ENCODE data around the gene KCTD19. TPM values are rescaled to one million over a fixed set of nuclear protein-coding genes. Genes with fewer than 3 reads are reported as not detected.

The KCTD19 gene
- total and polyA plus RNA-seq, 3 experiments from 2014 or later: 0.71 to 1.4 TPM; not detected in 1

DNA sequence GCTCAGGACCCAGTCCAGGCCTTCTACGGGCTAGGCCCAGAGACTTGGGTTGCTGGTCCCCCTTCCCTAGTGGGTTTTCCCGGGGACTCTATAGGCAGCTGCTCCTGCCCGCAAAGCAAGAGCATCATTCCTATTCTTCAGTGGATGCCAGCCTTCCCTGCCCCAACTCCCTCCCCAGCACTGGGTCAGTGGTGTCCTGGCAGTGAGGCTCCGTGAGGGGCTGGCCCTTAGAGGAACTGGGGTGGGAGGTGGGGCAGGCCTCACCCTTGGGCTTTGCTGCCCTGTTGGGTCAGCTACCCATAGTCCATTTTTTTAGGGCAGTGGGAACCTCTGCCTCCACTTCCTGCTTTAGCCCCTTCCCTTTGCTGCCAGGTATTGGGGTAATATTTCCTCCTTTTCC, 55.1 kb downstream of the KCTD19 start:
- Mint-ChIP-seq H3K4me3 (no peak overlapping the region), H3K9me3 (no peaks in the 10 kb centered on the region), H3K36me3 (peaks cover 0 to 11% (median 2%) of the 10 kb centered on the region in 3 donors), H3K4me1 (peaks cover 1 to 4% (median 2%) of the 10 kb centered on the region in 3 donors), H3K27ac (no peak overlapping the region), H3K27me3 (no peaks in the 10 kb centered on the region)
- Histone ChIP-seq H3K4me3 (ENCODE audit: low read length) (no peak overlapping the region), H3K36me3 (ENCODE audit: insufficient read depth, low read length) (no peaks in the 10 kb centered on the region), H3K9me3 (ENCODE audit: low read length) (no peaks in the 10 kb centered on the region), H3K4me1 (ENCODE audit: insufficient read depth, low read length) (no peaks in the 10 kb centered on the region), H3K27me3 (ENCODE audit: insufficient read depth, low read length, poor library complexity, severe bottlenecking) (no peaks in the 10 kb centered on the region), H3K27ac (ENCODE audit: low read depth, low read length) (no peak overlapping the region)
- ChIA-PET CTCF (no interaction called here), POLR2A (no interaction called here)
- DNase-seq: peak in 1 of 5 donors; percentile 35

DNA sequence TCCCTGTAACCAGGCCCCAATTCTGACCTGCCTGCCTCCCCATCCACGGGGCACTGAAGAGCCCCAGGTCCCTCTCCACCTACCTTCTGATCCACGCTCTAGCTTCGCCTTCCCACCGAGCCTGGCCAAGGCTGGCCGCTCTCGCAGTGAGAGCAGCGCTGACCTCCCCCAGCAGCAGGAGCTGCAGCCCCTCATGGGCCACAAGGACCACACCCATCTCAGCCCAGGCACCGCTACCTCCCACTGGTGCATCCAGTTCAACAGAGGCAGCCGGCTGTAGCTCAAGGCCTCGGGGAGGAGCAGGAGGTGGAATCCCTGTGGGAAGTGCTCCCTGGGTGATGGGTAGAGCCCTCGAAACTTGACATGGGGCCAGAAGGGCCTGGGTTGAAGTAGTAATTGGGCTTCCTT, 55.6 kb downstream of the KCTD19 start:
- POLR2A ChIA-PET: no interaction called here
- peaks cover 0 to 6% (median 2%) of the 10 kb centered on the region in 3 donors for H3K36me3 Mint-ChIP-seq

DNA sequence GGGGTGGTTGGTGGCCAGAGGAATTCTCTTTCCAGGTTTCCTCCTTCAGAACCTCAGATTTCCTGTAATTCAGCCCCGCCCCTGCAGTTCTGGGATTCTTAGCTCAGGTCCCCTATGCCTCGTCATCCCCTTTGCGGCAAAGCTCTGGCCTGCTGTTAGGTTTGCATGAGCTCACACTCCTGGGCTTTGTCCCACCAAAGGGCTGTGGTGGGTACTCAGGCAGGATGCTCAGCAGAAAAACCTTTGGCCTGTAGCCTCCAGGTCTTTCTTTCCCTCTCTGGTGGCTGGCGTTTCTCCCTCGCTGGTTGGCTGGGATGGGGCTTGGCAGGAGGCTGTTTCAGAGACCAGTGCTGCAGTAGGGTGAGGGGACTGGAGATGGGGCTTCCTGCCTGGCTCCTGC, 56.8 kb downstream of the KCTD19 start:
- Mint-ChIP-seq H3K9me3 (no peaks in the 10 kb centered on the region), H3K4me1 (no peaks in the 10 kb centered on the region), H3K27me3 (peaks cover 0 to 7% of the 10 kb centered on the region in 2 donors), H3K36me3 (peaks cover 0 to 2% (median 2%) of the 10 kb centered on the region in 3 donors), H3K27ac (no peak overlapping the region), H3K4me3 (no peak overlapping the region)
- CTCF ChIA-PET: no interaction called here
- Histone ChIP-seq H3K27ac (ENCODE audit: low read depth, low read length) (no peak overlapping the region), H3K4me1 (ENCODE audit: insufficient read depth, low read length) (no peaks in the 10 kb centered on the region), H3K36me3 (ENCODE audit: insufficient read depth, low read length) (no peaks in the 10 kb centered on the region), H3K27me3 (ENCODE audit: insufficient read depth, low read length, poor library complexity, severe bottlenecking) (no peaks in the 10 kb centered on the region), H3K4me3 (ENCODE audit: low read length) (no peak overlapping the region), H3K9me3 (ENCODE audit: low read length) (no peaks in the 10 kb centered on the region)
- POLR2A ChIA-PET: no interaction called here
- peak in 1 of 5 donors; percentile 13 for DNase-seq

More for the DNA sequence above, 55.6 kb downstream of the KCTD19 start:
- peak in 1 of 5 donors; percentile 38 for DNase-seq
- Mint-ChIP-seq H3K27me3 (peaks cover 0 to 3% of the 10 kb centered on the region in 2 donors), H3K9me3 (no peaks in the 10 kb centered on the region), H3K27ac (no peak overlapping the region), H3K4me3 (no peak overlapping the region), H3K4me1 (peaks cover 0 to 2% (median 2%) of the 10 kb centered on the region in 3 donors)
- H3K27ac ChIP-seq (ENCODE audit: low read depth, low read length): no peak overlapping the region
- no peaks in the 10 kb centered on the region for H3K36me3 ChIP-seq (ENCODE audit: insufficient read depth, low read length)
- CTCF ChIA-PET: no interaction called here
- H3K4me3 ChIP-seq (ENCODE audit: low read length): no peak overlapping the region
- no peaks in the 10 kb centered on the region for H3K9me3 ChIP-seq (ENCODE audit: low read length)
- H3K4me1 ChIP-seq (ENCODE audit: insufficient read depth, low read length): no peaks in the 10 kb centered on the region
- no peaks in the 10 kb centered on the region for H3K27me3 ChIP-seq (ENCODE audit: insufficient read depth, low read length, poor library complexity, severe bottlenecking)

DNA sequence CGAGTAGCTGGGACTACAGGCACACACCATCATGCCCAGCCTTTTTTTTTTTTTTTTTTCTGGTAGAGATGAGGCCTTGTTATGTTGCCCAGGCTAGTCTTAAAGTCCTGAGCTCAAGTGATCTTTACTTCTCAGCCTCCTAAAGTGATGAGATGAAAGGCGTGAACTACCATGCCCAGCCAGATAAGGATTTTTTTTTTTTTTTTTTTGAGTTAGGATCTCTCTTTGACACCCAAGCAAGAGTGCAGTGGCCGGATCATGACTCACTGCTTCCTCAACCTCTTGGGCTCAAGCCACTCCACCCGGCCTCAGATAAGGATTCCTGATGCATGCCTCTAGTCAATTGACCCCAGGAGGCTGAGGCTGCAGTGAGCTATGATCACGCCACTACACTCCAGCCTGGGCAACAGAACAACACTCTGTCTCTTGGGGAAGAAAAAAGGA, 58.4 kb downstream of the KCTD19 start:
- H3K27me3 Mint-ChIP-seq: peaks cover under 1 to 13% of the 10 kb centered on the region in 2 donors
- H3K27me3 ChIP-seq (ENCODE audit: insufficient read depth, low read length, poor library complexity, severe bottlenecking): no peaks in the 10 kb centered on the region
- POLR2A ChIA-PET: interaction anchor here (0.6 to 0.7 kb wide), 3 partner anchors 24 to 66 kb away, joined by 3 to 8 read pairs (median 4); no protein-coding TSS in a partner anchor
- no peaks in the 10 kb centered on the region for H3K4me1 ChIP-seq (ENCODE audit: insufficient read depth, low read length)
- H3K27ac Mint-ChIP-seq: no peak overlapping the region
- no peaks in the 10 kb centered on the region for H3K36me3 Mint-ChIP-seq
- no peaks in the 10 kb centered on the region for H3K9me3 Mint-ChIP-seq
- H3K4me1 Mint-ChIP-seq: no peaks in the 10 kb centered on the region
- no peaks in the 10 kb centered on the region for H3K36me3 ChIP-seq (ENCODE audit: insufficient read depth, low read length)
- peak in 1 of 5 donors; percentile 16 for DNase-seq
- no peak overlapping the region for H3K4me3 ChIP-seq (ENCODE audit: low read length)
- no peaks in the 10 kb centered on the region for H3K9me3 ChIP-seq (ENCODE audit: low read length)
- no peak overlapping the region for H3K4me3 Mint-ChIP-seq
- CTCF ChIA-PET: interaction anchor here (0.7 kb wide), 1 partner anchor 255 kb away, joined by 4 read pairs; no protein-coding TSS in a partner anchor
- no peak overlapping the region for H3K27ac ChIP-seq (ENCODE audit: low read depth, low read length)

DNA sequence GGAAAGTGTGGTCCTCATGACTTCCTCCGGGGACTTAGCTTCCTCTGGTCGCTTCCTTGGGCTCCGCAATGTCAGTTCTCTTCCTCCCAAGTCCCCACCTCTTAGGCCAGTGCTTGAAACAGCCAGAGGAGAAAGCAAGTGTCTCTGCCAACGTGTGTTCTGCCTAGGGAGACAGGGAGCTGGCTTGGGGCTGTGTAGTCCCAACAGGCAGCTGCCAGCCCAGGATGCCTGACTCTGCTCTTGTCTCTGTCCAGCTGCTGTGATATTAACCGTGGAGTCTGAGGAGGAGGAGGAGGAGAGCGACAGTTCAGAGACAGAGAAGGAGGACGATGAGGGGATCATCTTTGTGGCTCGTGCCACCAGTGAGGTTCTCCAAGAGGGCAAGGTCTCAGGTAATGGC, 60.7 kb downstream of the KCTD19 start:
- H3K27ac Mint-ChIP-seq: no peak overlapping the region
- no peaks in the 10 kb centered on the region for H3K36me3 Mint-ChIP-seq

DNA sequence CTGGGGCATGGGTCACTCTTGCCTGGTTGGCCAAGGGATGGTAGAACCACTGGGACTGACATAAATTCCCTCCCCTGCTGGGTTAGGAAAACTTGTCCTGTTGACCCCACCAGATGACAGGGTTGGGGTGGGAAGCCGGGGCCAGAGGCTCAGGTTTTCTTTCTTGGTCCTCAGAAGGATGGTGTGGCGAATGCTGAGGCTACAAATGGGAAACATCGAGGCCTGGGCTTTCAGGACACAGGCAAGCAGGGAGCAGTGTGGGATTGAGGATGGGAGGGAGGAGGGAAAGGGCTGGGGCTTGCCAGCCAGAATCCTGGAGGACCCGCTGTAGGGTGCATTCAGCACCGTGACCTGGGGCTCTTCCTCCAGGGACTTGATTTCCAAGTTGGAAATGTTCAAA, 61.7 kb downstream of the KCTD19 start:
- Mint-ChIP-seq H3K27me3 (peaks cover 7 to 30% of the 10 kb centered on the region in 2 donors), H3K4me1 (no peaks in the 10 kb centered on the region), H3K36me3 (no peaks in the 10 kb centered on the region), H3K27ac (peak overlapping the region in 2 of 8 donors; percentile 32 to 51), H3K9me3 (no peaks in the 10 kb centered on the region), H3K4me3 (no peak overlapping the region)
- Histone ChIP-seq H3K27ac (ENCODE audit: low read depth, low read length) (no peak overlapping the region), H3K36me3 (ENCODE audit: insufficient read depth, low read length) (no peaks in the 10 kb centered on the region), H3K9me3 (ENCODE audit: low read length) (no peaks in the 10 kb centered on the region), H3K4me3 (ENCODE audit: low read length) (no peak overlapping the region), H3K27me3 (ENCODE audit: insufficient read depth, low read length, poor library complexity, severe bottlenecking) (no peaks in the 10 kb centered on the region), H3K4me1 (ENCODE audit: insufficient read depth, low read length) (no peaks in the 10 kb centered on the region)
- CTCF ChIA-PET: no interaction called here
- DNase-seq: peak in 1 of 5 donors; percentile 18
- POLR2A ChIA-PET: no interaction called here

More for the DNA sequence above, 60.7 kb downstream of the KCTD19 start:
- no peaks in the 10 kb centered on the region for H3K4me1 Mint-ChIP-seq
- Histone ChIP-seq H3K36me3 (ENCODE audit: insufficient read depth, low read length) (no peaks in the 10 kb centered on the region), H3K9me3 (ENCODE audit: low read length) (no peaks in the 10 kb centered on the region), H3K4me3 (ENCODE audit: low read length) (no peak overlapping the region), H3K27ac (ENCODE audit: low read depth, low read length) (no peak overlapping the region), H3K4me1 (ENCODE audit: insufficient read depth, low read length) (no peaks in the 10 kb centered on the region), H3K27me3 (ENCODE audit: insufficient read depth, low read length, poor library complexity, severe bottlenecking) (no peaks in the 10 kb centered on the region)
- H3K9me3 Mint-ChIP-seq: no peaks in the 10 kb centered on the region
- CTCF ChIA-PET: interaction anchor here (1.5 kb wide), 1 partner anchor 13 kb away, joined by 3 read pairs; no protein-coding TSS in a partner anchor
- no peak overlapping the region for H3K4me3 Mint-ChIP-seq
- POLR2A ChIA-PET: no interaction called here
- peaks cover 7 to 30% of the 10 kb centered on the region in 2 donors for H3K27me3 Mint-ChIP-seq
- no peak for DNase-seq

DNA sequence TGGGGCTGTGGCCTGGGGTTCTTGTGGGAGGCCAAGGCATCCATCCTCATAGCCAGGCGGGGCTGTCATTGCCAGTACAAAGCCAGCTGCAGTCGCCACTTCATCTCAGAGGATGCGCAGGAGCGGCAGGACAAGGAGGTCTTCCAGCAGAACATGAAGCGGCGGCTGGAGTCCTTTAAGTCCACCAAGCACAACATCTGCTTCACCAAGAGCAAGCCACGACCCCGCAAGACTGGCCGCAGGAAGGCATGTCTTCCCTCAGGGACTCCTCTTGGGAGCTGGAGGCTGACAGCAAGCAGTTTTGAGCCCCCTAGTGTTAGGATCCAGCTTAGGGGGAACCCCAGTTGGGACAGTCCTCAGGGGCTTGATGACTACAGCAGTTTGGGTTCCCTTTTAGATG, 62.3 kb downstream of the KCTD19 start:
- H3K27ac Mint-ChIP-seq: no peak overlapping the region
- H3K36me3 Mint-ChIP-seq: no peaks in the 10 kb centered on the region
- CTCF ChIA-PET: no interaction called here
- H3K27me3 Mint-ChIP-seq: peaks cover 7 to 30% of the 10 kb centered on the region in 2 donors
- H3K9me3 Mint-ChIP-seq: no peaks in the 10 kb centered on the region
- POLR2A ChIA-PET: no interaction called here
- Histone ChIP-seq H3K4me3 (ENCODE audit: low read length) (no peak overlapping the region), H3K27ac (ENCODE audit: low read depth, low read length) (no peak overlapping the region), H3K4me1 (ENCODE audit: insufficient read depth, low read length) (no peaks in the 10 kb centered on the region), H3K27me3 (ENCODE audit: insufficient read depth, low read length, poor library complexity, severe bottlenecking) (no peaks in the 10 kb centered on the region), H3K36me3 (ENCODE audit: insufficient read depth, low read length) (no peaks in the 10 kb centered on the region), H3K9me3 (ENCODE audit: low read length) (no peaks in the 10 kb centered on the region)
- no peaks in the 10 kb centered on the region for H3K4me1 Mint-ChIP-seq
- H3K4me3 Mint-ChIP-seq: no peak overlapping the region
- peak in 1 of 5 donors; percentile 26 for DNase-seq

DNA sequence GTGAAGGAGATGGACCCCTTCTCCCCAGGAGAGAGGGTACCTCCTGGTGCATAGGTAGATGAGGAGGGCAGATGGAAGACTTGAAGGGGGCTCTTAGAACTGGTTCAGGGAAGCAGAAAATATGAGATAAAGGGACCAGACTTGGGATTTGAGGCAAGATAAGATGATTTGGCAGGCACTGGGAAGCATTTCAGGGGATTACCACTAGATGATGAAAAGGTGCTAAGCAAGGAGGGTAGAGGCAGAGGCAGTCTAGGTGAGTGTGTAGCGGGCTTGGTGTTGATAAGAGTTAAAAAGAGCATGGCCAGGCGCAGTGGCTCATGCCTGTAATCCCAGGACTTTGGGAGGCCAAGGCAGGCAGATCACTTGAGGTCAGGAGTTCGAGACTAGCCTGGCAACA, 63.3 kb downstream of the KCTD19 start:
- Mint-ChIP-seq H3K27ac (no peak overlapping the region), H3K4me3 (no peak overlapping the region), H3K9me3 (no peaks in the 10 kb centered on the region), H3K36me3 (no peaks in the 10 kb centered on the region), H3K27me3 (peaks cover 7 to 30% of the 10 kb centered on the region in 2 donors), H3K4me1 (no peaks in the 10 kb centered on the region)
- ChIA-PET POLR2A (no interaction called here), CTCF (no interaction called here)
- H3K4me3 ChIP-seq (ENCODE audit: low read length): no peak overlapping the region
- H3K27me3 ChIP-seq (ENCODE audit: insufficient read depth, low read length, poor library complexity, severe bottlenecking): no peaks in the 10 kb centered on the region
- no peaks in the 10 kb centered on the region for H3K9me3 ChIP-seq (ENCODE audit: low read length)
- no peaks in the 10 kb centered on the region for H3K4me1 ChIP-seq (ENCODE audit: insufficient read depth, low read length)
- no peak for DNase-seq
- H3K27ac ChIP-seq (ENCODE audit: low read depth, low read length): no peak overlapping the region
- no peaks in the 10 kb centered on the region for H3K36me3 ChIP-seq (ENCODE audit: insufficient read depth, low read length)

Measured in CD8-positive, alpha-beta memory T cell (primary cell).